NCI-H2196 (cell line): ENCODE measurements around the gene NPEPL1.
"Not testable (repeated sequence)": the region's sequence is repeated elsewhere in the genome, so short reads cannot be mapped to it uniquely, and the experiment has no call there.

Experiments used
- DNase-seq: peaks from one replicate; lab custom pipeline; 2025; ENCODE audit not compliant: unreplicated experiment; lab: John Stamatoyannopoulos, UW

NPEPL1 gene

DNA sequence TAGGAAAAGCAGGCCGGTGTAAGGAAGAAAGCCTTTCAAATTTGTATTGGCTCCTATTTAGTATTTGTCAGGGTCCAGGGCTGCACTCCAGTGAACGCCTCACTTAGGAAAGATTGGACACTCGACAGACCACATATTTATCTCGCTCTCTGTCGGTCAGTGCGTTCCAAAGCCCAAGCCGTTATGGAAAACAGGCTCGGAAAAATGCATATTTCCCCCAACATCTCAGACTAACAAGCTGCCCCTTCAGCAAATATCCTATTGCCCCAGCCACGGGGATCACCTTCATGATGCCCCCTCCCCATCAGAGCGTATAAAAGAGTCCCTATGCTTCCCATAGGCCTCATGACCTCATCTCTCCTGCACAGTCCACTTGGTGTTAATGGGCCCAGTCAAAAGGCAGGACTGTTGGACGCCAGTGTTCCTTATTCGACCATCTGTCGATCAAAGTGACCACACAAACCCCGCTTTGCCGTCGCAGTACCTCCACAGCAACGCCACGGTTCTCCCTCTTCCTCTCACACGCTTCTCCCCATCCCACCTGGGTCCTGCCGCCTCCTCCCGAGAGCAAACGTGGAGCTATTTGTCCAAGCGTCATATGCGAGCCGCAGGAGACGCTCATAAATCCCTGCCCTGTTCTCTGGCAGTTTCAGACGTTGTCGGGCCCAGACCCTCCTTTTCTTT lies 63.3 kb downstream of the NPEPL1 start:
- DNase-seq: no peak

DNA sequence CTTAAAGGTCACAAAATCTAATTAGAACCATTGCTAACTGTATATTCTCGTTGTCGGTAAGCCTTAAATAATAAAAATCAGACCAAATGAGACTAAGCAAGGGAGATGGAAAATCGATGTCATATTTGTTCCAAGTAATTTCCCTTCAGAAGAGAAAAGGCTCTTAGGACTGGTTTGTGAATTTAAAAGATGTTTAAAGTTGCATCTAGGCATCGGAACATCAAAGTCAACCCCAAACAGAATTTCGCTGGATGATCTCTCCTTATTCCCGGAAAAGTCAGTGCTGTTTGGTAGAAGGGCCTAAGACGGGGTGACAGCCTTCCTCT lies 63.8 kb downstream of the NPEPL1 start:
- no peak for DNase-seq

DNA sequence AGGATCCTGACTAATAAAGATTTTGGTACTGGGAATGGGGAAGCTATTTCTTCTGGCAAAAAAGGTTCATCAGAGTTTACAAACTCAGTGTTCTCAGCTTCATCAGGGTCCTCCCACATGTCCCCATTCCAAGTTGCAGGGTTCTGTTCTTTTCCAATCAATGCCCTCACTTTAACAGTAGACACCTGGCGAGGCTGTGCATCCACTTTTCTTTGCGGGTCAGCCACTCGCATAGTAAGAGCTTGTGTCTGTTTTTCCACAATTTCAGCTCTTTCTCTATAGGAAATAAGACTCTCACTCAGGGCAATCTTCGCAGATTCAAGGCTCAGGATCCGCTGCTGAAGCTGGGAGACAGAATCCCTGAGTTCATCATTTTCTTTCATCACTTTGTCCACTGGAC lies 65.0 kb downstream of the NPEPL1 start:
- not testable (repeated sequence) for DNase-seq

DNA sequence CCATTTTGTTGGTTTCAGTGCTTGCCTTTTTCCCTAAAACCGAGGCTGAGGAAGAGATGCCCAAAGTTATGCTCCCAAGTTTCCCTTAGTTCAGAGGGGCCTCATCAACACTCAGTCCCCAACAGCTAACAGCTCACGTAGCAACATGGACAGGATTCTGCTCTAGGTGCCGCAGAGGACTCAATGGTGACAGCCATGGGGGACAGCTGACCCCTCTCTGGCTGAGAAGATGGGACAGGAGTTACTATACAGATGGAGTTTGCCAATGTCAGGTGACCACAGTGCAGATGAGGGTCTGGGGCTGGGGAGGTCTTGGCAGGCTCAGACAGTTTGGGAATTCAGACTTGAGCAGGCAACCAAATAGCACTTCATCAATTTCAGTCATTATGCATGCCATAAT lies 67.3 kb downstream of the NPEPL1 start:
- no peak for DNase-seq

GRCh38 chr20:58760856-58761255 lies 68.3 kb downstream of the NPEPL1 start:
- DNase-seq: no peak

- no peak for DNase-seq
Observed at GRCh38 chr20:58762120-58762519, 69.5 kb downstream of the NPEPL1 start.

GRCh38 chr20:58763076-58763475 lies 70.5 kb downstream of the NPEPL1 start:
- DNase-seq: no peak
